Suprapubic skin (tissue), 4 donors: ENCODE results near the gene RCL1.
"Not testable (repeated sequence)": the region's sequence is repeated elsewhere in the genome, so short reads cannot be mapped to it uniquely, and the experiment has no call there.

ENCODE experiments used
- EP300 ChIP-seq: sonication (generic); formaldehyde crosslinking; IDR thresholded peaks from one replicate; pipeline ENCODE4 v1.6.1; 2017; ENCODE audit warnings: antibody characterized with exemption
- POLR2A ChIP-seq, 2 donors: fragments of 450-650 bp; IDR thresholded peaks; one replicate each; pipeline ENCODE4 v1.6.1; 2017; ENCODE audit warnings: antibody characterized with exemption in 2 of 2, mild to moderate bottlenecking in 2 of 2, moderate library complexity in 2 of 2
- POLR2AphosphoS5 ChIP-seq, 3 donors: sonication (generic); formaldehyde crosslinking; IDR thresholded peaks; one replicate each; pipeline ENCODE4 v1.6.1; 2017; ENCODE audit warnings: antibody characterized with exemption in 3 of 3
- TF ChIP-seq, protein P1 (sequence below), 2 donors: fragments of 200-600 bp in 1 of 2; fragments of 450-650 bp in 1 of 2; sonication (generic) in 1 of 2; IDR thresholded peaks; one replicate each; pipeline ENCODE4 v1.5.1; 2016 to 2019; ENCODE audit warnings: antibody characterized with exemption in 2 of 2, mild to moderate bottlenecking in 1 of 2, moderate library complexity in 1 of 2

GRCh38 chr9:4774958-4775357, 17.8 kb upstream of the RCL1 start:
- TF ChIP-seq POLR2A (IDR thresholded peaks at IDR 0.05); EP300; POLR2AphosphoS5 (IDR thresholded peaks at IDR 0.05): not testable (repeated sequence)
- TF ChIP-seq, protein P1, sequence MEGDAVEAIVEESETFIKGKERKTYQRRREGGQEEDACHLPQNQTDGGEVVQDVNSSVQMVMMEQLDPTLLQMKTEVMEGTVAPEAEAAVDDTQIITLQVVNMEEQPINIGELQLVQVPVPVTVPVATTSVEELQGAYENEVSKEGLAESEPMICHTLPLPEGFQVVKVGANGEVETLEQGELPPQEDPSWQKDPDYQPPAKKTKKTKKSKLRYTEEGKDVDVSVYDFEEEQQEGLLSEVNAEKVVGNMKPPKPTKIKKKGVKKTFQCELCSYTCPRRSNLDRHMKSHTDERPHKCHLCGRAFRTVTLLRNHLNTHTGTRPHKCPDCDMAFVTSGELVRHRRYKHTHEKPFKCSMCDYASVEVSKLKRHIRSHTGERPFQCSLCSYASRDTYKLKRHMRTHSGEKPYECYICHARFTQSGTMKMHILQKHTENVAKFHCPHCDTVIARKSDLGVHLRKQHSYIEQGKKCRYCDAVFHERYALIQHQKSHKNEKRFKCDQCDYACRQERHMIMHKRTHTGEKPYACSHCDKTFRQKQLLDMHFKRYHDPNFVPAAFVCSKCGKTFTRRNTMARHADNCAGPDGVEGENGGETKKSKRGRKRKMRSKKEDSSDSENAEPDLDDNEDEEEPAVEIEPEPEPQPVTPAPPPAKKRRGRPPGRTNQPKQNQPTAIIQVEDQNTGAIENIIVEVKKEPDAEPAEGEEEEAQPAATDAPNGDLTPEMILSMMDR (IDR thresholded peaks at IDR 0.05): not testable (repeated sequence)
